ENCODE results near the gene MBOAT1.
"Not testable (repeated sequence)": the region's sequence is repeated elsewhere in the genome, so short reads cannot be mapped to it uniquely, and the experiment has no call there.

Gene MBOAT1

GRCh38 chr6:20212392-20213111 is at the start of gene MBOAT1:
Gene MBOAT1, minus strand, starts transcription at chr6:20212469. Its CDS starts 235 bp downstream, at chr6:20212234.
- H3K27me3 ChIP-seq (ENCODE audit: low read depth) = no peaks in the 10 kb centered on the region
- peak; percentile 85 to 89 for DNase-seq (ENCODE audit: low spot score in 2 of 2)
- no peaks in the 10 kb centered on the region for H3K9me3 ChIP-seq
- peak within 1 kb of the TSS; percentile 61 for H3K4me3 ChIP-seq
- H3K36me3 ChIP-seq (replicated peaks) = no peaks in the 10 kb centered on the region
- in situ Hi-C loops (cut with MboI; ENCODE audit: low sequenced_read_pairs) = no loop called here
- peaks cover 26% of the 10 kb centered on the region for H3K4me1 ChIP-seq

DNA sequence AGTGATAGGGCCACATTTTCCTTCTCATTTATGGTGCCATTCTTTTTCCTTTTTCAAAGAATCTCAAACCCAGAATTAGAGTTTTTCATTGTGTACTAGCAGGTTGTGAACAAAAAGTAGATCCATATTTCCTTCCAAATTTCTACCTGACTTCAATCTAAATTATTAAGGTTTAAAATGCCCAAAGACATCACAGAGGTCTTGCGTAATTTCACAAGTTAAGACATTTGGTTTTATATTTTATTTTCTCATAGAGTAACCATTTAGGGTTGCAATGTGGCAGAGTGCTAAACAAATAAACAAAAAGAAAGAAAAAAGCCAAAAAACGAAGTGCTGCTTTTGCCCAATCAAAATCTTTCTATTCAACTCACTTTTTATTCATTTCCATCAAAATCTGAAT is 49.4 kb upstream of the MBOAT1 start:
- Histone ChIP-seq H3K4me3 (no peak overlapping the region), H3K36me3 (replicated peaks) (no peaks in the 10 kb centered on the region), H3K9me3 (no peaks in the 10 kb centered on the region), H3K4me1 (no peaks in the 10 kb centered on the region), H3K27me3 (ENCODE audit: low read depth) (no peaks in the 10 kb centered on the region)
- in situ Hi-C loops (cut with MboI; ENCODE audit: low sequenced_read_pairs) = no loop called here
- no peak for DNase-seq (ENCODE audit: low spot score in 2 of 2)

DNA sequence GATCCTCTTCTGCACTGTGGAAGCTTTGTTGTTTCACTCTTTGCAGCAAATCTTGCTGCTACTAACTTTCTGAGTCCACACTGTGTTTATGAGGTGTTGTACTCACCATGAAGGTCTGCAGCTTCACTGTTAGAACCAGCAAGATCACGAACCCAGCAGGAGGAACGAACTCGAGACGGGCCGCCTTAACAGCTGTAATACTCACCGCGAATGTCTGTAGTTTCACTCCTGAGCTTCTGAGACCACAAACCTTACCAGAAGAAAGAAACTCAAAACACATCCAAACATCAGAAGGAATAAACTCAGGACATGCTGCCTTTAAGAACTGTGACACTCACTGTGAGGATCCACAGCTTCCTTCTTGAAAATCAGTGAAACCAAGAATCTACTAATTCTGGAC is 48.1 kb upstream of the MBOAT1 start:
- Histone ChIP-seq H3K4me1 (no peaks in the 10 kb centered on the region), H3K36me3 (replicated peaks) (no peaks in the 10 kb centered on the region), H3K27me3 (ENCODE audit: low read depth) (no peaks in the 10 kb centered on the region), H3K4me3 (no peak overlapping the region), H3K9me3 (no peaks in the 10 kb centered on the region)
- in situ Hi-C loops (cut with MboI; ENCODE audit: low sequenced_read_pairs) = no loop called here
- DNase-seq (ENCODE audit: low spot score in 2 of 2) = no peak

DNA sequence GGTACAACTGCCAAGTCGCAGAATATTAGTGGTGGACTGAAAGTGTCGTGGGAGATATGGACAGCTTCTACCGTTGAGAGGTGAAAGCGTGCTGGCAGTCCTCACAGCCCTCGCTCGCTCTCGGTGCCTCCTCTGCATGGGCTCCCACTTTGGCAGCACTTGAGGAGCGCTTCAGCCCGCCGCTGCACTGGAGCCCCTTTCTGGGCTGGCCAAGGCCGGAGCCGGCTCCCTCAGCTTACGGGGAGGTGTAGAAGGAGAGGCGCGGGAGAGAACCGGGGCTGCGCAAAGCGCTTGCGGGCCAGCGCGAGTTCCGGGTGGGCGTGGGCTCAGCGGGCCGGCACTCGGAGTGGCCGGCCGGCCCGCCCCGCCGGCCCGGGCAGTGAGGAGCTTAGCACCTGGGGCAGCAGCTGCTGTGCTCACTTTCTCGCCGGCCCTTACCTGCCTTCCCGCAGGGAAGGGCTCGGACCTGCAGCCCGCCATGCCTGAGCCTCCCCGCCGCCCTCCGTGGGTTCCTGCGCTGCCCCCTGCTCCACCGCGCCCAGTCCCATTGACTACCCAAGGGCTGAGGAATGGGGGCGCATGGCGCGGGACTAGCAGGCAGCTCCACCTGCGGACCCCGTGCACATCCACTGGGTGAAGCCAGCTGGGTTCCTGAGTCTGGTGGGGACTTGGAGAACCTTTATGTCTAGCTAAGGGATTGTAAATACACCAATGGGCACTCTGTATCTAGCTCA is 47.2 kb upstream of the MBOAT1 start:
- DNase-seq (ENCODE audit: low spot score in 2 of 2) = no peak
- Histone ChIP-seq H3K4me1 (no peaks in the 10 kb centered on the region), H3K4me3 (no peak overlapping the region), H3K36me3 (replicated peaks) (no peaks in the 10 kb centered on the region), H3K9me3 (no peaks in the 10 kb centered on the region), H3K27me3 (ENCODE audit: low read depth) (no peaks in the 10 kb centered on the region)
- in situ Hi-C loops (cut with MboI; ENCODE audit: low sequenced_read_pairs) = no loop called here

GRCh38 chr6:20255428-20255827 is 43.2 kb upstream of the MBOAT1 start:
- no peaks in the 10 kb centered on the region for H3K27me3 ChIP-seq (ENCODE audit: low read depth)
- no peak overlapping the region for H3K4me3 ChIP-seq
- no peaks in the 10 kb centered on the region for H3K9me3 ChIP-seq
- H3K4me1 ChIP-seq = no peaks in the 10 kb centered on the region
- in situ Hi-C loops (cut with MboI; ENCODE audit: low sequenced_read_pairs) = no loop called here
- no peak for DNase-seq (ENCODE audit: low spot score in 2 of 2)
- no peaks in the 10 kb centered on the region for H3K36me3 ChIP-seq (replicated peaks)

GRCh38 chr6:20254295-20254694 is 42.0 kb upstream of the MBOAT1 start:
- no peak overlapping the region for H3K4me3 ChIP-seq
- no peaks in the 10 kb centered on the region for H3K9me3 ChIP-seq
- H3K27me3 ChIP-seq (ENCODE audit: low read depth) = no peaks in the 10 kb centered on the region
- DNase-seq (ENCODE audit: low spot score in 2 of 2) = no peak
- H3K36me3 ChIP-seq (replicated peaks) = no peaks in the 10 kb centered on the region
- in situ Hi-C loops (cut with MboI; ENCODE audit: low sequenced_read_pairs) = no loop called here
- no peaks in the 10 kb centered on the region for H3K4me1 ChIP-seq

GRCh38 chr6:20253021-20253420 is 40.8 kb upstream of the MBOAT1 start:
- no peaks in the 10 kb centered on the region for H3K9me3 ChIP-seq
- DNase-seq (ENCODE audit: low spot score in 2 of 2) = no peak
- no peak overlapping the region for H3K4me3 ChIP-seq
- no peaks in the 10 kb centered on the region for H3K27me3 ChIP-seq (ENCODE audit: low read depth)
- in situ Hi-C loops (cut with MboI; ENCODE audit: low sequenced_read_pairs) = no loop called here
- H3K4me1 ChIP-seq = no peaks in the 10 kb centered on the region
- no peaks in the 10 kb centered on the region for H3K36me3 ChIP-seq (replicated peaks)

- H3K4me3 ChIP-seq = no peak overlapping the region
- H3K27me3 ChIP-seq (ENCODE audit: low read depth) = no peaks in the 10 kb centered on the region
- H3K9me3 ChIP-seq = no peaks in the 10 kb centered on the region
- no peak for DNase-seq (ENCODE audit: low spot score in 2 of 2)
- in situ Hi-C loops (cut with MboI; ENCODE audit: low sequenced_read_pairs) = no loop called here
- no peaks in the 10 kb centered on the region for H3K36me3 ChIP-seq (replicated peaks)
- H3K4me1 ChIP-seq = no peaks in the 10 kb centered on the region
These were observed 40.0 kb upstream of the MBOAT1 start for GRCh38 chr6:20252311-20252710.

DNA sequence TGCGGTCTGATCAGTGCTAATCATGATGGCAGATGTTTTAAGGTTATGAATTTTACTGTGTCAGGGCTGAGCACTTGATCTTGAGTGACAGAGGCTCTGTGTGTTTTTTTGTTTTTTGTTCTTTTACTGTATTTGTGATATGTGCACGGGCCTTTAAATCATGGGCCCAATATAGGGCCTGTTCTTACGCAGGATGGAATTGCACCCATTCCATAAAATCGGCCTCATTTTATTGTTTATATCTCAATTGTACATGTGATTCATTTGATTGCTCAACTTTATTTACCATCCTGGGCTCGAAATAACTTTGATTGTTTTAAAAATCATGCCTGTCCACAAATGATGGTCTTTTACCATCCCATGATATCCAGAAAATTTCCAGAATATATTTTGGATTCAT is 39.3 kb upstream of the MBOAT1 start:
- Histone ChIP-seq H3K9me3 (no peaks in the 10 kb centered on the region), H3K4me3 (no peak overlapping the region), H3K4me1 (no peaks in the 10 kb centered on the region), H3K27me3 (ENCODE audit: low read depth) (no peaks in the 10 kb centered on the region), H3K36me3 (replicated peaks) (no peaks in the 10 kb centered on the region)
- in situ Hi-C loops (cut with MboI; ENCODE audit: low sequenced_read_pairs) = no loop called here
- DNase-seq (ENCODE audit: low spot score in 2 of 2) = no peak

GRCh38 chr6:20246125-20246524 is 33.9 kb upstream of the MBOAT1 start:
- no peaks in the 10 kb centered on the region for H3K36me3 ChIP-seq (replicated peaks)
- in situ Hi-C loops (cut with MboI; ENCODE audit: low sequenced_read_pairs) = no loop called here
- no peak overlapping the region for H3K4me3 ChIP-seq
- no peaks in the 10 kb centered on the region for H3K27me3 ChIP-seq (ENCODE audit: low read depth)
- peaks cover 15% of the 10 kb centered on the region for H3K4me1 ChIP-seq
- no peaks in the 10 kb centered on the region for H3K9me3 ChIP-seq
- no peak for DNase-seq (ENCODE audit: low spot score in 2 of 2)

DNA sequence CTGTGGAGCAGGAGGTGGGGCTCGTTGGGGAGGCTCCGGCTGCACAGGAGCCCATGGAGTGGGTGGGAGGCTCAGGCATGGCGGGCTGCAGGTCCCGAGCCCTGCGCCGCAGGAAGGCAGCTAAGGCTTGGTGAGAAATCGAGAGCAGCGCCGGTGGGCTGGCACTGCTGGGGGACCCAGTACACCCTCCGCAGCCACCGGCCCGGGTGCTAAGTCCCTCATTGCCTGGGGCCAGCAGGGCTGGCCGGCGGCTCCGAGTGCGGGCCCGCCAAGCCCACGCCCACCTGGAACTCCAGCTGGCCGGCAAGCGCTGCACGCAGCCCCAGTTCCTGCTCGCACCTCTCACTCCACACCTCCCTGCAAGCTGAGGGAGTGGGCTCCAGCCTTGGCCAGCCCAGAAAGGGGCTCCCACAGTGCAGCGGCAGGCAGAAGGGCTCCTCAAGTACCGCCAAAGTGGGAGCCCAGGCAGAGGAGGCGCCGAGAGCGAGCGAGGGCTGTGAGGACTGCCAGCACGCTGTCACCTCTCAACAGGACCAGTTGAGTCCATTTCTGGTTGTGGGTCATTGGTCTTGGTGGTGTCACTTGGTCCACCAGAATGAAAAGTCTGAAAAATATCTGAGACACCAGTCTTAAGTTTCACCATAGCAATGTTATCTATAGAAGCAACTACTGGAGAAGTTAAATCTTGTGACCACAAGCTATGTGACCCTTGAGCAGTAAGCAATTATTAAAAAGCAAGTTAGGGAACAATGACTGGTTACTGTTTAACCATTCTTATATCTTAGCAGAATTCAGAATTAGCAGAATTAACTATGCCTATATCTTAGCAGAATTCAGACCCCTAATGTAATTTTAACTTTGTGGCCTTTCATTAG is 32.8 kb upstream of the MBOAT1 start:
- H3K27me3 ChIP-seq (ENCODE audit: low read depth); H3K4me3 ChIP-seq; H3K9me3 ChIP-seq; DNase-seq (ENCODE audit: low spot score in 2 of 2); H3K36me3 ChIP-seq (replicated peaks); in situ Hi-C loops (cut with MboI; ENCODE audit: low sequenced_read_pairs): not testable (repeated sequence)
- H3K4me1 ChIP-seq = peaks cover 15% of the 10 kb centered on the region

DNA sequence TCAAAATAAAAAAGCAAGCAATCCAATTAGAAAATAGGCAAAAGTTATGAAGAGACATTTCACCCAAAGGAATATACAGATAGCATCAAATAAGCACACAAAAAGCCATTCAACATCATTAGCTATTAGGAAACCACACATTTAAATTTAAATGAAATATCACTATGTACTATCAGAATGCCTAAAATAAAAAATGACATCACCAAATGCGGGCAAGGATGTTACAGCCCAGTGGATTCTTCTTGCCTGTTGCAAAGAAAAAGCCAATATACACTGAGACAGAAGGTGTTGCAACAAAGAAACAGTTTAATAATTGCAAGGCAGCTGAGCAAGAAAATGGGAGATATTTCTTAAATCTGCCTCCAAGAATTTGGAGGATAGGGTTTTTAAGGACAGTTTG is 31.0 kb upstream of the MBOAT1 start:
- peaks cover 15% of the 10 kb centered on the region for H3K4me1 ChIP-seq
- no peak for DNase-seq (ENCODE audit: low spot score in 2 of 2)
- H3K4me3 ChIP-seq = no peak overlapping the region
- no peaks in the 10 kb centered on the region for H3K9me3 ChIP-seq
- in situ Hi-C loops (cut with MboI; ENCODE audit: low sequenced_read_pairs) = no loop called here
- no peaks in the 10 kb centered on the region for H3K36me3 ChIP-seq (replicated peaks)
- no peaks in the 10 kb centered on the region for H3K27me3 ChIP-seq (ENCODE audit: low read depth)

DNA sequence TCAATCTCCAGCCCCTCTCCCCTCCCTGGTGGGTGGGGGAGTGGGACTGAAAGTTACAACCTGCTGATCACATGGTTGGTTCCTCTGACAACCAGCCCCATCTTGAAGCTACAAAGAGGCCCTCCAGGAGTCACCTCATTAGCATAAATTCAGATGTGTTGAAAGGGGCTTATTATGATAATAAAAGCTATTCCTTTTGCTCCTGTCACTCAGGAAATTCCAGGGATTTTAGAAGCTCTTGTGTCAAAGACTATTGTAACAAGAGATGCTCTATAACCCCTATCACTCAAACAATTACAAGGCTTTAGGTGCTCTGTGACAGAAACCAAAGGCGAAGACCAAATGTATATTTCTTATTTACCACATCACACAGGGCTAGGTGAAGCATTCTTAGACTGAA is 30.1 kb upstream of the MBOAT1 start:
- Histone ChIP-seq H3K4me3 (no peak overlapping the region), H3K27me3 (ENCODE audit: low read depth) (no peaks in the 10 kb centered on the region), H3K9me3 (no peaks in the 10 kb centered on the region), H3K36me3 (replicated peaks) (no peaks in the 10 kb centered on the region), H3K4me1 (peaks cover 21% of the 10 kb centered on the region)
- peak; percentile 29 to 59 for DNase-seq (ENCODE audit: low spot score in 2 of 2)
- in situ Hi-C loops (cut with MboI; ENCODE audit: low sequenced_read_pairs) = no loop called here

- in situ Hi-C loops (cut with MboI; ENCODE audit: low sequenced_read_pairs) = no loop called here
- Histone ChIP-seq H3K4me1 (peaks cover 23% of the 10 kb centered on the region), H3K4me3 (no peak overlapping the region), H3K9me3 (no peaks in the 10 kb centered on the region), H3K27me3 (ENCODE audit: low read depth) (no peaks in the 10 kb centered on the region), H3K36me3 (replicated peaks) (no peaks in the 10 kb centered on the region)
- DNase-seq (ENCODE audit: low spot score in 2 of 2) = no peak
These were observed 28.8 kb upstream of the MBOAT1 start for GRCh38 chr6:20241102-20241501.

Data from HAP-1 (cell line).